Transverse colon (tissue), 4 donors: ENCODE results near the gene MPDZ. TPM values are rescaled to one million over a fixed set of nuclear protein-coding genes. Genes with fewer than 3 reads are reported as not detected.

Source experiments
- DNase-seq: peaks from one replicate; pipeline ENCODE4 v3.0.0-alpha.2; 2019
- H3K27ac ChIP-seq, 4 donors: fragments of 200-600 bp; sonication (generic); 2 replicates each; pipeline ENCODE4 v1.5.1; 2016 to 2018; ENCODE audit warnings: inconsistent platforms in 4 of 4
- H3K27me3 ChIP-seq: fragments of 200-600 bp; sonication (generic); 2 replicates; pipeline ENCODE4 v1.5.1; 2017; ENCODE audit warnings: inconsistent platforms
- H3K36me3 ChIP-seq, 4 donors: fragments of 200-600 bp; sonication (generic); 2 replicates each; pipeline ENCODE4 v1.5.1; 2017 to 2019; ENCODE audit warnings: inconsistent platforms in 4 of 4
- H3K4me1 ChIP-seq, 4 donors: fragments of 200-600 bp; sonication (generic); 2 replicates each; pipeline ENCODE4 v1.5.1; 2017 to 2020; ENCODE audit warnings: inconsistent platforms in 4 of 4
- H3K4me3 ChIP-seq, 4 donors: fragments of 200-600 bp; sonication (generic); 1 replicate in 1 of 4; 2 replicates in 3 of 4; pipeline versions ENCODE4 v1.5.1 to v1.6.1; 2017 to 2019; ENCODE audit warnings: inconsistent platforms in 4 of 4
- H3K9me3 ChIP-seq, 2 donors: fragments of 200-600 bp; sonication (generic); 2 replicates each; pipeline ENCODE4 v1.5.1; 2017 to 2019; ENCODE audit warnings: inconsistent platforms in 2 of 2
- EP300 ChIP-seq: sonication (generic); formaldehyde crosslinking; IDR thresholded peaks from one replicate; pipeline ENCODE4 v1.6.1; 2017; ENCODE audit warnings: antibody characterized with exemption, low read depth
- POLR2A ChIP-seq: fragments of 450-650 bp; IDR thresholded peaks from one replicate; pipeline ENCODE4 v1.6.1; 2016; ENCODE audit warnings: antibody characterized with exemption, mild to moderate bottlenecking, moderate library complexity
- POLR2AphosphoS5 ChIP-seq, 3 donors: sonication (generic); formaldehyde crosslinking; IDR thresholded peaks; one replicate each; pipeline ENCODE4 v1.6.1; 2016; ENCODE audit warnings: antibody characterized with exemption in 3 of 3
- WGBS, 2 donors: methylation state at CpG; one replicate each; pipeline ENCODE4 v1.1.5; 2018; ENCODE audit warnings: low coverage in 1 of 2; 5-methylcytosine and 5-hydroxymethylcytosine counted together
- in situ Hi-C, 4 donors: fragments of 200-750 bp; cut with MboI; loops; one replicate each; pipeline versions ENCODE4 v1.15.0 to v1.15.1; 2017; ENCODE audit warnings: low sequenced_read_pairs in 3 of 4, low pct_ligation_motif_present in 1 of 4, low pct_unique_long_range_greater_than_20kb in 1 of 4
- intact Hi-C: fragments of 100-400 bp; cut with DNase I; formaldehyde crosslinking; loops from one replicate; pipeline ENCODE4 v1.15.1; 2023; ENCODE audit warnings: low total_unique reads
- total RNA-seq, 4 donors: library from RNA; depleted of rRNA; stranded (reverse); fragments of >200 nt; gene quantifications; one replicate each; pipeline ENCODE4 v1.1.0, GENCODE V29; 2016
- TF ChIP-seq, protein P1 (sequence below), 5 experiments: fragments of 200-600 bp in 3 of 5; fragments of 450-650 bp in 2 of 5; sonication (generic) in 3 of 5; IDR thresholded peaks; 1 replicate in 2 of 5; 2 replicates in 3 of 5; pipeline ENCODE4 v1.5.1; 2016 to 2017; ENCODE audit warnings: antibody characterized with exemption in 5 of 5, inconsistent platforms in 3 of 5, mild to moderate bottlenecking in 2 of 5, moderate library complexity in 1 of 5

MPDZ gene
- total RNA-seq, 4 donors from 2014 or later = 9.7 to 62.1 (median 14.5) TPM

- WGBS, 2 donors = 86 to 100% methylated on average over 3 of the region's 3 CpGs
- H3K36me3 ChIP-seq = no peaks in the 10 kb centered on the region
- H3K27me3 ChIP-seq = no peaks in the 10 kb centered on the region
- H3K4me1 ChIP-seq = peaks cover 0 to 4% (median 0%) of the 10 kb centered on the region in 4 donors
- DNase-seq = no peak
- no peak overlapping the region for H3K27ac ChIP-seq
- TF ChIP-seq POLR2AphosphoS5 (IDR thresholded peaks at IDR 0.05) (no peak), POLR2A (no peak), EP300 (no peak)
- no peak overlapping the region for H3K4me3 ChIP-seq
- no peaks in the 10 kb centered on the region for H3K9me3 ChIP-seq
- in situ Hi-C loops (no loop called here), intact Hi-C loops (no loop called here)
Observed at GRCh38 chr9:13142776-13143175, 136.7 kb downstream of the MPDZ start.

- TF ChIP-seq POLR2AphosphoS5 (IDR thresholded peaks at IDR 0.05) (no peak), EP300 (no peak), POLR2A (no peak)
- TF ChIP-seq, protein P1, sequence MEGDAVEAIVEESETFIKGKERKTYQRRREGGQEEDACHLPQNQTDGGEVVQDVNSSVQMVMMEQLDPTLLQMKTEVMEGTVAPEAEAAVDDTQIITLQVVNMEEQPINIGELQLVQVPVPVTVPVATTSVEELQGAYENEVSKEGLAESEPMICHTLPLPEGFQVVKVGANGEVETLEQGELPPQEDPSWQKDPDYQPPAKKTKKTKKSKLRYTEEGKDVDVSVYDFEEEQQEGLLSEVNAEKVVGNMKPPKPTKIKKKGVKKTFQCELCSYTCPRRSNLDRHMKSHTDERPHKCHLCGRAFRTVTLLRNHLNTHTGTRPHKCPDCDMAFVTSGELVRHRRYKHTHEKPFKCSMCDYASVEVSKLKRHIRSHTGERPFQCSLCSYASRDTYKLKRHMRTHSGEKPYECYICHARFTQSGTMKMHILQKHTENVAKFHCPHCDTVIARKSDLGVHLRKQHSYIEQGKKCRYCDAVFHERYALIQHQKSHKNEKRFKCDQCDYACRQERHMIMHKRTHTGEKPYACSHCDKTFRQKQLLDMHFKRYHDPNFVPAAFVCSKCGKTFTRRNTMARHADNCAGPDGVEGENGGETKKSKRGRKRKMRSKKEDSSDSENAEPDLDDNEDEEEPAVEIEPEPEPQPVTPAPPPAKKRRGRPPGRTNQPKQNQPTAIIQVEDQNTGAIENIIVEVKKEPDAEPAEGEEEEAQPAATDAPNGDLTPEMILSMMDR (IDR thresholded peaks at IDR 0.05) = no peak
- DNase-seq = no peak
- intact Hi-C loops = no loop called here
- WGBS, 2 donors = 74 to 77% methylated on average over 5 of the region's 5 CpGs
- Histone ChIP-seq H3K27me3 (no peaks in the 10 kb centered on the region), H3K4me3 (no peak overlapping the region), H3K4me1 (peaks cover 0 to 4% (median 0%) of the 10 kb centered on the region in 4 donors), H3K9me3 (no peaks in the 10 kb centered on the region), H3K27ac (no peak overlapping the region), H3K36me3 (no peaks in the 10 kb centered on the region)
- in situ Hi-C loops = no loop called here
Observed at GRCh38 chr9:13141629-13142028, 137.9 kb downstream of the MPDZ start.

DNA sequence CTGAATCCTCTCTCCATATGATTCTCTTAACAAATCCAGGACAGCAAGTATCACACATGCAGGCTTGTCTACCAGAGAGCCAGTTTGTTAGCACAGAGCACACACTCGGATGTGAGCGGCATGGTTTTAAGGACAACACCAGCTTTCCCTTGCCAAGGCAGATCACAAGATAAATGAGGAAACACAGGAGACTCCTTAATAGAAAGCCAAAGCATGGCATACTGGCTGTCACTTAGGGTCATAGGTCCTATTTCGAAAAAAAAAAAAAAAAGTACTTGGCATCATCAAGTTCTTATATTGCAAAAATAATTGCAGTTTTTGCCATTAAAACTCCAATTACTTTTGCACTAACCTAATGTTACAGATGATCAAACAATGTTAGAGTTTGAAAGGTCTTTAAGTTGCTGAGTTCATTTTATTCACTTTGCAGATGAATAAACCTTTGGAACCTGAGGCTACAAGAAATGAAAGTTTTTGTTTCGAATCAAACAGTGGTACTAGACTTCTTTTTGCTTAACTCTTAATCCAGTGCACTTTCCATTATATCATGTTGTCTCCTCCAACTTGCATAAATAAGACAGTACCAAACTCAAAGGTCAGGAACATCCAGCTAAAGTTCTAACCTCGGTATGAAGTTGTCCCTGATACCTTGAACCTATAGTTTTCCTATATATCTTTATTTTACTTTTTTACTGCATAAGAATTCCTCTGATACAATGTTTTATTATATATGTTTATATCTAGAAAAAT, 138.5 kb downstream of the MPDZ start:
- H3K27ac ChIP-seq = no peak overlapping the region
- H3K9me3 ChIP-seq = no peaks in the 10 kb centered on the region
- no peaks in the 10 kb centered on the region for H3K27me3 ChIP-seq
- peaks cover 0 to 4% (median 0%) of the 10 kb centered on the region in 4 donors for H3K4me1 ChIP-seq
- in situ Hi-C loops (no loop called here), intact Hi-C loops (no loop called here)
- DNase-seq = no peak
- TF ChIP-seq POLR2AphosphoS5 (IDR thresholded peaks at IDR 0.05) (no peak), POLR2A (no peak), EP300 (no peak)
- TF ChIP-seq, protein P1 (IDR thresholded peaks at IDR 0.05) = no peak
- 76 to 77% methylated on average over 3 to 5 of the region's 5 CpGs for WGBS, 2 donors
- H3K36me3 ChIP-seq = no peaks in the 10 kb centered on the region
- no peak overlapping the region for H3K4me3 ChIP-seq

DNA sequence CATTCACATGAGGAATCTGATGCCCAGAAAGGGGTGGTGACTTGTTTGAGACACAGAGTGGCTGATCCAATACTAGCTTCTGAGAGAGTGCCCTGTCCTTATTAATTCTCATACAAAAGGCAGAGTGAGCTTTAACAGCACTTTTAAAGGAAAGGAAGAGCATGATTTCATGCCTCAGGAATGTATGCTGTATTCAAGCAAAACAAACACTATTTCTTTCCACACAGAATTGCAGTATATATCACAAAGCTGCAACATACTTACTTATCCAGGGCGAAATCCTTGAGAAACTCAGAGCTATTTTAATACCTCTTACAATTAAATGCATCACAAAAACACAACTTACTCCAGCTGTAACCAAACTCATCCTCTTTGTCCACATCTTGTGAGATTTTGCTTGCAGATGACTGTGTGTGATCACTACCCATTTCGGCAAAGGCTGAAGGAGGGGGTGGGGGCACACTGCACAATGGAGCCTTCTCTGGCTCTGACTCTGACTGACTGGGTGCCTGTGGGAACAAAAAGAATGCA, 139.8 kb downstream of the MPDZ start:
- intact Hi-C loops = no loop called here
- no peak overlapping the region for H3K4me3 ChIP-seq
- no peak overlapping the region for H3K27ac ChIP-seq
- in situ Hi-C loops = no loop called here
- no peaks in the 10 kb centered on the region for H3K27me3 ChIP-seq
- H3K36me3 ChIP-seq = peaks cover 0 to 2% (median 0%) of the 10 kb centered on the region in 4 donors
- H3K4me1 ChIP-seq = peaks cover 0 to 4% (median 0%) of the 10 kb centered on the region in 4 donors
- no peaks in the 10 kb centered on the region for H3K9me3 ChIP-seq
- TF ChIP-seq, protein P1 (IDR thresholded peaks at IDR 0.05) = no peak
- TF ChIP-seq EP300 (no peak), POLR2A (no peak), POLR2AphosphoS5 (IDR thresholded peaks at IDR 0.05) (no peak)
- WGBS, 2 donors = 55 to 65% methylated on average over 2 of the region's 2 CpGs
- no peak for DNase-seq
